Stomach (tissue), 9 donors: ENCODE data around the gene MAGED1. TPM values are rescaled to one million over a fixed set of nuclear protein-coding genes. Genes with fewer than 3 reads are reported as not detected.
A peak's percentile ranks its signal among the peaks of the same experiment; 100 is the strongest.
"Not testable (repeated sequence)": the region's sequence is repeated elsewhere in the genome, so short reads cannot be mapped to it uniquely, and the experiment has no call there.

ENCODE experiments used
- DNase-seq, 2 donors: peaks; one replicate each; pipeline versions ENCODE4 v3.0.0 to v3.0.0-alpha.2; 2013 to 2019
- H3K27ac ChIP-seq, 5 donors: fragments of 200-600 bp in 4 of 5; sonication (generic) in 4 of 5; one replicate each; pipeline ENCODE4 v1.5.1; 2013 to 2019; ENCODE audit warnings: mild to moderate bottlenecking in 1 of 5, moderate library complexity in 1 of 5
- H3K27me3 ChIP-seq, 3 donors: fragments of 200-600 bp; sonication (generic); one replicate each; pipeline ENCODE4 v1.5.1; 2017 to 2019; ENCODE audit warnings: mixed run types in 1 of 3
- H3K36me3 ChIP-seq, 4 donors: fragments of 200-600 bp; sonication (generic); 1 replicate in 3 of 4; 2 replicates in 1 of 4; pipeline ENCODE4 v1.5.1; 2016 to 2019
- H3K4me1 ChIP-seq, 4 donors: fragments of 200-600 bp; sonication (generic); one replicate each; pipeline ENCODE4 v1.5.1; 2016 to 2019
- H3K4me3 ChIP-seq, 4 donors: fragments of 200-600 bp; sonication (generic) in 3 of 4; one replicate each; pipeline ENCODE4 v1.5.1; 2016 to 2019; ENCODE audit warnings: mild to moderate bottlenecking in 1 of 4
- H3K9me3 ChIP-seq, 4 donors: fragments of 200-600 bp; sonication (generic); one replicate each; pipeline ENCODE4 v1.5.1; 2016 to 2019
- EP300 ChIP-seq: sonication (generic); formaldehyde crosslinking; IDR thresholded peaks from one replicate; pipeline ENCODE4 v1.6.1; 2017; ENCODE audit warnings: antibody characterized with exemption
- POLR2A ChIP-seq, 4 donors: fragments of 450-650 bp; IDR thresholded peaks; one replicate each; pipeline ENCODE4 v1.6.1; 2016; ENCODE audit warnings: antibody characterized with exemption in 4 of 4, control low read depth in 2 of 4, mild to moderate bottlenecking in 1 of 4, moderate library complexity in 1 of 4
- POLR2AphosphoS5 ChIP-seq, 3 donors: sonication (generic); formaldehyde crosslinking; IDR thresholded peaks; one replicate each; pipeline ENCODE4 v1.6.1; 2016; ENCODE audit warnings: antibody characterized with exemption in 3 of 3
- WGBS, 5 donors: extraction: QIAGEN DNeasy Blood & Tissue Kit in 3 of 5; methylation state at CpG; one replicate each; pipeline versions ENCODE4 v1.1.5 to v1.1.7; 2013 to 2018; 5-methylcytosine and 5-hydroxymethylcytosine counted together
- intact Hi-C: fragments of 100-400 bp; cut with DNase I; formaldehyde crosslinking; loops from one replicate; pipeline ENCODE4 v1.15.1; 2023; ENCODE audit warnings: low total_unique reads
- polyA plus RNA-seq, 3 donors: library from polyadenylated mRNA; stranded (reverse); fragments of 200-250 nt; gene quantifications; one replicate each; pipeline ENCODE4 v1.2.3, GENCODE V29; 2013
- total RNA-seq, 5 donors: library from RNA; depleted of rRNA; stranded (reverse); fragments of >200 nt; gene quantifications; one replicate each; pipeline versions ENCODE4 v1.1.0 to v1.2.3, GENCODE V29; 2014 to 2016
- TF ChIP-seq, protein P1 (sequence below), 7 experiments: fragments of 450-650 bp in 4 of 7; fragments of 200-600 bp in 3 of 7; sonication (generic) in 3 of 7; IDR thresholded peaks; one replicate each; pipeline ENCODE4 v1.5.1; 2016 to 2019; ENCODE audit warnings: antibody characterized with exemption in 7 of 7, control low read depth in 2 of 7, mild to moderate bottlenecking in 1 of 7
- donor health status: healthy with polysubstance abuse.
- donor health status: Bipolar disorder and iron deficiency.
- donor health status: healthy.

MAGED1 gene
- total and polyA plus RNA-seq, 8 donors, result 15.2 to 87.6 (median 46.4) TPM

DNA sequence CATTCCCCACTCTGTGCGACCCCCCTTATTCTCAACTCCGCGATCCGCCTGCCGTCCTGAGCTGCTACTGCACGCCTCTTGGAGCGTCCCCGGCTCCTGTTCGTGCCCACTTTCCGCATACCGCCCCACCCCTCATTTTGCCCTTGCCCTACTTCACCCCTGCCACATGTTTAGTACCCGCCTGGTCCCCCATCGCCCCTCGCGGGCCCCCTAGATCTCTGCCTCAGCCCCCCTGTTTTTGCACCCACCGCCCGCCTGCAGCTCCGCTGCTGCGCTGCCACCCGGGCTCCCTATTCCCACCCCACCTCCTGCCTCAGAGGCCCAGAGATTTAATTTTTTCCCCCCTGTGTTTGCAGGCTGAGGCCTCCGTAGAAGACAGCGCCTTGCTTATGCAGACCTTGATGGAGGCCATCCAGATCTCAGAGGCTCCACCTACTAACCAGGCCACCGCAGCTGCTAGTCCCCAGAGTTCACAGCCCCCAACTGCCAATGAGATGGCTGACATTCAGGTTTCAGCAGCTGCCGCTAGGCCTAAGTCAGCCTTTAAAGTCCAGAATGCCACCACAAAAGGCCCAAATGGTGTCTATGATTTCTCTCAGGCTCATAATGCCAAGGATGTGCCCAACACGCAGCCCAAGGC, 1.4 kb downstream of the MAGED1 start:
- 2 to 39% (median 13%) methylated on average over 21 to 25 of the region's 25 CpGs for WGBS, 5 donors
- Histone ChIP-seq H3K27ac (peak overlapping the region; percentile 33 to 87 (median 81)), H3K27me3 (no peaks in the 10 kb centered on the region), H3K9me3 (peaks cover 0 to 8% (median 0%) of the 10 kb centered on the region in 4 donors), H3K36me3 (peaks cover 0 to 36% (median 32%) of the 10 kb centered on the region in 4 donors), H3K4me3 (peak overlapping the region; percentile 51 to 58 (median 56)), H3K4me1 (peaks cover 0 to 31% (median 14%) of the 10 kb centered on the region in 4 donors)
- TF ChIP-seq, protein P1, sequence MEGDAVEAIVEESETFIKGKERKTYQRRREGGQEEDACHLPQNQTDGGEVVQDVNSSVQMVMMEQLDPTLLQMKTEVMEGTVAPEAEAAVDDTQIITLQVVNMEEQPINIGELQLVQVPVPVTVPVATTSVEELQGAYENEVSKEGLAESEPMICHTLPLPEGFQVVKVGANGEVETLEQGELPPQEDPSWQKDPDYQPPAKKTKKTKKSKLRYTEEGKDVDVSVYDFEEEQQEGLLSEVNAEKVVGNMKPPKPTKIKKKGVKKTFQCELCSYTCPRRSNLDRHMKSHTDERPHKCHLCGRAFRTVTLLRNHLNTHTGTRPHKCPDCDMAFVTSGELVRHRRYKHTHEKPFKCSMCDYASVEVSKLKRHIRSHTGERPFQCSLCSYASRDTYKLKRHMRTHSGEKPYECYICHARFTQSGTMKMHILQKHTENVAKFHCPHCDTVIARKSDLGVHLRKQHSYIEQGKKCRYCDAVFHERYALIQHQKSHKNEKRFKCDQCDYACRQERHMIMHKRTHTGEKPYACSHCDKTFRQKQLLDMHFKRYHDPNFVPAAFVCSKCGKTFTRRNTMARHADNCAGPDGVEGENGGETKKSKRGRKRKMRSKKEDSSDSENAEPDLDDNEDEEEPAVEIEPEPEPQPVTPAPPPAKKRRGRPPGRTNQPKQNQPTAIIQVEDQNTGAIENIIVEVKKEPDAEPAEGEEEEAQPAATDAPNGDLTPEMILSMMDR (IDR thresholded peaks at IDR 0.05), result no peak
- no peak for TF ChIP-seq POLR2AphosphoS5 (IDR thresholded peaks at IDR 0.05)
- no peak for TF ChIP-seq POLR2A (IDR thresholded peaks at IDR 0.05)
- no peak for TF ChIP-seq EP300
- intact Hi-C loops, result no loop called here
- DNase-seq, result peak in 1 of 2 donors; percentile 73

DNA sequence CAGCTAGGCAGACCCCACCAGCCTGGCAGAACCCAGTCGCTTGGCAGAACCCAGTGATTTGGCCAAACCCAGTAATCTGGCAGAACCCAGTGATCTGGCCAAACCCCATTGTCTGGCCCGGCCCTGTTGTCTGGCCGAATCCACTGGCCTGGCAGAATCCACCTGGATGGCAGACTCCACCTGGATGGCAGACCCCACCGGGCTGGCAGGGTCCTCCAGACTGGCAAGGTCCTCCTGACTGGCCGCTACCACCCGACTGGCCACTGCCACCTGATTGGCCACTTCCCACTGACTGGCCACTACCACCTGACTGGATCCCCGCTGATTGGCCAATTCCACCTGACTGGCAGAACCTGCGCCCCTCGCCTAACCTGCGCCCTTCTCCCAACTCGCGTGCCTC, 3.2 kb downstream of the MAGED1 start:
- no peaks in the 10 kb centered on the region for H3K27me3 ChIP-seq
- no peak overlapping the region for H3K27ac ChIP-seq
- DNase-seq, result no peak
- H3K4me3 ChIP-seq, result no peak overlapping the region
- whole genome bisulfite sequencing, 5 donors, result 90 to 98% (median 96%) methylated on average over 6 to 12 of the region's 12 CpGs
- peaks cover 4 to 55% (median 50%) of the 10 kb centered on the region in 4 donors for H3K36me3 ChIP-seq
- no peak for TF ChIP-seq EP300
- TF ChIP-seq, protein P1 (IDR thresholded peaks at IDR 0.05), result no peak
- no peak for TF ChIP-seq POLR2AphosphoS5 (IDR thresholded peaks at IDR 0.05)
- TF ChIP-seq POLR2A (IDR thresholded peaks at IDR 0.05), result no peak
- H3K4me1 ChIP-seq, result peaks cover 0 to 31% (median 14%) of the 10 kb centered on the region in 4 donors
- intact Hi-C loops, result no loop called here
- peaks cover 0 to 8% (median 0%) of the 10 kb centered on the region in 4 donors for H3K9me3 ChIP-seq

DNA sequence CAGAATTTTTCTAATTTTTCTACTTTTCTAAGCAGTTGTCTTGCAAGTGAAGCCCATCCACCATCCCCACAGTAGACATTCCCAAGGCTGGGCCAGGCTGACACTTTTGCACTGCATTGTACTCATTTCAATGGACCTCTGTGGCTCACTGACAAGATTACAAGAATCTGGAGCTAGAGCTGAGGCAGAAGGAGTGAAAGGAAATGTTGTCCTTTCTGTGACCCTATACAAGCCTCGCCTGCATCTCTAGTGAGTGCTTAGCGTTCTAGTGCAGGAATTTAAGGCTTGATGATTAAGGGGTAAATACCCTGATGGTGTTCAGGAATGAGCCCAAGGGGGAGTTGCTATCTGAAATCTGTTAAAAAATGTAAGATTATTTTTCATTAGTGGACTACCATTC, 6.3 kb downstream of the MAGED1 start:
- H3K9me3 ChIP-seq, result no peaks in the 10 kb centered on the region
- TF ChIP-seq, protein P1 (IDR thresholded peaks at IDR 0.05), result no peak
- TF ChIP-seq EP300 (no peak), POLR2A (IDR thresholded peaks at IDR 0.05) (no peak), POLR2AphosphoS5 (IDR thresholded peaks at IDR 0.05) (no peak)
- H3K4me1 ChIP-seq, result peaks cover 0 to 17% (median 12%) of the 10 kb centered on the region in 4 donors
- no peak for DNase-seq
- intact Hi-C loops, result no loop called here
- H3K27me3 ChIP-seq, result no peaks in the 10 kb centered on the region
- WGBS, 5 donors, result 51 to 70% (median 67%) methylated on average over 2 of the region's 2 CpGs
- no peak overlapping the region for H3K27ac ChIP-seq
- no peak overlapping the region for H3K4me3 ChIP-seq
- H3K36me3 ChIP-seq, result peaks cover 4 to 71% (median 69%) of the 10 kb centered on the region in 4 donors

DNA sequence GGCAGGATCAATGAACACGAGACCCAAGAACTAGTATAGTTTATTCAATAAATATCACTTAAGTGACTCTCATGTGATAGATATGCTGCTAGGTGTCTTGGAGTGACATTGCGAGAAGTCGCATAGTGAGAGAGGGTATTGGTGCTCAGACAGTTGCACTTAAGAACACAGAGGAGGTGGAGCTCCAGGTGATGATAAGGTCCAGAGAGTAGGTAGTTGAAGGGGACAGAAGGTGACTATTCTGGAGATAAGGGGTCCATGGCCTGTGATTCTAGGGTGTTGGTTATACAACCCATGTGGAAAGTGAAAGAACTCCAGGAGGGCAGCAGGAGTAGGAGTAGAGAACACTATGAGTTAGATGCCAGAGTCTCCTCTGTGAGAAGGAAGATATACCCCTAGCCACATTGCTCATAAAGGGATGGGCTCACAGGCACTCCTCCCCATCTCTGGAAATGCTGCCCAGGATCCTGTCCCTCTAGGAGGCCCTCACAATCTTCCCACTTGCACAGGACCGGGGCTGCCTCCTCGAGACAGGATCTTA, 9.2 kb downstream of the MAGED1 start:
- no peak for DNase-seq
- Histone ChIP-seq H3K27ac (no peak overlapping the region), H3K36me3 (peaks cover 4 to 62% (median 57%) of the 10 kb centered on the region in 4 donors), H3K4me3 (no peak overlapping the region), H3K27me3 (no peaks in the 10 kb centered on the region), H3K9me3 (no peaks in the 10 kb centered on the region), H3K4me1 (no peaks in the 10 kb centered on the region)
- intact Hi-C loops, result no loop called here
- no peak for TF ChIP-seq EP300
- no peak for TF ChIP-seq POLR2AphosphoS5 (IDR thresholded peaks at IDR 0.05)
- TF ChIP-seq, protein P1 (IDR thresholded peaks at IDR 0.05), result no peak
- no peak for TF ChIP-seq POLR2A (IDR thresholded peaks at IDR 0.05)
- 73 to 89% (median 83%) methylated on average over 5 of the region's 5 CpGs for WGBS, 5 donors

DNA sequence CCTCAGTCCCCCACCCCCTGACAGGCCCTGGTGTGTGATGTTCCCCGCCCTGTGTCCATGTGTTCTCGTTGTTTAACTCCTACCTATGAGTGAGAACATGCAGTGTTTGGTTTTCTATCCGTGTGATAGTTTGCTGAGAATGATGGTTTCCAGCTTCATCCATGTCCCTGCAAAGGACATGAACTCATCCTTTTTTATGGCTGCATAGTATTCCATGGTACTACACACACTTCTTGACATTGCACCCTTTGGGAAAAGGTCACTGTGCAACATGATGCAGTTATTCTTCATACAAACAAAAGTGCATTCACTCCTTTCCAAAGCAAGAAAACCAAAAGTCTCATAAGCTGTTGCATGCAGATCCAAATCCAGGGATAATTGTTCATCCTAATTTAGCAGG, 11.7 kb downstream of the MAGED1 start:
- intact Hi-C loops, H3K4me1 ChIP-seq, H3K9me3 ChIP-seq, H3K27ac ChIP-seq, H3K27me3 ChIP-seq, DNase-seq, H3K4me3 ChIP-seq: not testable (repeated sequence)
- WGBS, 5 donors, result 75 to 92% (median 88%) methylated on average over 3 of the region's 3 CpGs
- peaks cover 4 to 36% (median 31%) of the 10 kb centered on the region in 4 donors for H3K36me3 ChIP-seq
